HK-2 (cell line): Measurements from ENCODE around the gene CHD6.

ENCODE experiments used
- DNase-seq: peaks from one replicate; pipeline ENCODE4 v3.0.0-alpha.2; 2018; ENCODE audit not compliant: unreplicated experiment

Gene CHD6

GRCh38 chr20:41366546-41367392, 251.4 kb downstream of the CHD6 start, which contains the start of gene EMILIN3:
Gene EMILIN3 (minus strand): TSS chr20:41366818. CDS start chr20:41366634, 184 bp downstream.
- no peak for DNase-seq

DNA sequence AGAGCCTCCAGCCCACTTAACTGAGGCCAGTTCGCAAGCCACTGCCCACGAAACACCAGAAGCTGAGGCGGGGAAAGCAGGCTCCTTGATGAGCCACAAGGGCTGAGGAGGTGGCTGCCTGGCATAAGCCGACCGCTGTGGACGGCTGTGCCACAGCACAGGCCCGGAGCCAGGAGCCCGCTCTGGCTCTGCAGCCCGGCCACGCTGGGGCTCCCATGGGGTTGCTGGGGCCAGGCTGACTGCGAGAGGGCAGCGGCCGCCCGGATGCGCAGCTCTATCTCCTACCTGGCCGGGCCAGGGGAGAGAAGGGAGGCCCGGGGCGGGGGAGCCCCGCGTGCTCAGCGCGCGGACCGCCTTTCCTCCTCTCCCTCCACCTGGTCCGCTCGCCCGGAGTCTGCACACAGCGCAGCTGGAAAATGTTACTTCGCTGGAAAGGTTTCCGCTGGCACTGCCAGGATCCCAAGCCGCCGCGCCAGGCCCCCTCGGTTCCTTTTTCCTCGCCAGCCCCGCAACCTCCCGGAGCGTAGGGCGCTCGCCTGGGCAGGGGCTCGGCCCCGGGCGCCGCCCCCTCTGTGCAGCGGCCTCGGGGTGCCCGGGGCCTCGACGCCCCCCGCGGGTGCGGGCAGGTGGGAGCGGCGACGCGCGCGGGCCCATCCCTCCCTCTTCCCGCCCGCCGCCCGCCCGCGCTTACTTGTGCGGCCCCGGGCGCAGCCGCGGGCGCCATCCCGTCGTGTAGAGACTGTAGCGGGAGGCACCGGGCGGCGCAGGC, 252.2 kb downstream of the CHD6 start:
- DNase-seq: no peak

GRCh38 chr20:41364967-41365765, 253.0 kb downstream of the CHD6 start:
- DNase-seq: no peak

DNA sequence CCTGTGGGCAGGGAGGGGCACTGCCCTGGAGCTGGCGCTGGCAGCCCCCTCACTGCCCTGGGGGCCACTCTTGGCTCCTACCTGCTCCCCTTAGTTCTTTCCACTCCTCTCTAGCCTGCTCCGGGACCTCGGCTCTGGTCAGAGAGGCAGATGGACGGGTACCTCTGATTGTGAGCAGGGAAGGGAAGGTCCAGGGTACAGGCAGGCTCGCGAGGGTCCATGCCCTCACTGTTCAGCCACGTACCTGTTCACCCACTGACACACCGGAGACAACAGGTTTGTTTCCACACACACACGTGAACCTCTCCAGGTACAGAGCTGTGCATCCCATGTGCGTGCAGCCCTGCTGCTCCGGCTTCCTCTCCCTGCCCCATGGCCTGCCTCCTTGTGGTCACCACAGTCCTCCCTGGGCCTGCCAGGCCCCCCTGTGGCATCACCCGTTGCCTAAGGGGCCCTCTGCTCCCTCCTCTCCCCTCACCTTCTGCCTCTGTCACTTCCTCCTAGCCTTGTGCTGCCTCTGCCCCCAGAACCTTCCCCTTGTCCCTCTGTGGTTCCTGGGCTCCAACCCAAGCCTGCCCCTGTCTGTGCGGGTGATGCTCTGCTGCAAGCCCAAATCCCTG, 253.8 kb downstream of the CHD6 start:
- no peak for DNase-seq

GRCh38 chr20:41363601-41364000, 254.6 kb downstream of the CHD6 start:
- no peak for DNase-seq

GRCh38 chr20:41362748-41363140, 255.4 kb downstream of the CHD6 start:
- DNase-seq: no peak

DNA sequence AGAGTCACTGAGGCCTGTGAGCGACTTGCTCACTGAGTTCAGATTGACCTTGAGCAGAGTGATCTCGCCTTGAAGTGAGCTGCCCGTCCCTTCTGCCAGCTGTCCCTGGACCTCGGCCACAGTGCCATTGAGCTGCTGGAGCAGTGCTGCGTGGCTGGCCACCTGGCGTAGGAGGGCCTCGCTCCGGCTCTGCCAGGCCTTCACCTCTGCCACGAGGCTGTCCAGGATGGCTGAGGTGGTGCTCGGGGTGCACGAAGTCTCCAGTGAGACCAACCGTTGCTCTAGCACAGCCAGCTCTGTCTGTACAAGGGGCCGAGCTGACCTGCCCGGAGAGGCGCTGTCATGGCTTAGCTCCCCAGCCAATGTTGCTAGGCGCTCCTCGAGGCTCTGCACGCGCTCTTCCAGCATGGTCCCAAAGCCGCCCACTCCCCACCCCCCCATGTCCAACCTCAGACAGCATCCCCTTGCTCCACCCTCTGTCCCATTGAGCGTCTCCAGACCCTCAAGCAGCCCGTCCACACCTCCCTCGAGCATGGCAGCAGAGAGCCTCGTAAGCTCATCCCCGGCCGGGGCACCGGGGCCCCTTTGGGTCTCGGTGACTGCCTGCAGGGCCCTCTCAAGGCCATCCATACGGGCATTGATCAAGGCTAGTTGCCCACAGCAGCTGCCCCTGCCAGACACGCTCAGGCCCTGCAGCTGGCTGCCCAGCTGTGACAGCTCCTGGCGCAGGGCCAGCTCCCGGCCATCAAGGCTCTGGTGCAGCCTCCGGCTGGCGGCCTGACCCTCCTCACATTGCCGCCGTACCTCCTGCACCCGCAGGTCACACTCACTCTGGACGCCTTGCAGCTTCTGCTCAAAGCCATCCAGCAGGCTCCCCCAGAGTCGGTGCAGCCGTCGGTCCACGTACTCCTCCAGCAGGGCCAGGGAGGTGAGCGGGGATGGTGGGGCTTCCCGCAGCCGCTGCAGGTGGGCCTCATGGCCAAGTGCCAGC, 256.1 kb downstream of the CHD6 start:
- DNase-seq: no peak

DNA sequence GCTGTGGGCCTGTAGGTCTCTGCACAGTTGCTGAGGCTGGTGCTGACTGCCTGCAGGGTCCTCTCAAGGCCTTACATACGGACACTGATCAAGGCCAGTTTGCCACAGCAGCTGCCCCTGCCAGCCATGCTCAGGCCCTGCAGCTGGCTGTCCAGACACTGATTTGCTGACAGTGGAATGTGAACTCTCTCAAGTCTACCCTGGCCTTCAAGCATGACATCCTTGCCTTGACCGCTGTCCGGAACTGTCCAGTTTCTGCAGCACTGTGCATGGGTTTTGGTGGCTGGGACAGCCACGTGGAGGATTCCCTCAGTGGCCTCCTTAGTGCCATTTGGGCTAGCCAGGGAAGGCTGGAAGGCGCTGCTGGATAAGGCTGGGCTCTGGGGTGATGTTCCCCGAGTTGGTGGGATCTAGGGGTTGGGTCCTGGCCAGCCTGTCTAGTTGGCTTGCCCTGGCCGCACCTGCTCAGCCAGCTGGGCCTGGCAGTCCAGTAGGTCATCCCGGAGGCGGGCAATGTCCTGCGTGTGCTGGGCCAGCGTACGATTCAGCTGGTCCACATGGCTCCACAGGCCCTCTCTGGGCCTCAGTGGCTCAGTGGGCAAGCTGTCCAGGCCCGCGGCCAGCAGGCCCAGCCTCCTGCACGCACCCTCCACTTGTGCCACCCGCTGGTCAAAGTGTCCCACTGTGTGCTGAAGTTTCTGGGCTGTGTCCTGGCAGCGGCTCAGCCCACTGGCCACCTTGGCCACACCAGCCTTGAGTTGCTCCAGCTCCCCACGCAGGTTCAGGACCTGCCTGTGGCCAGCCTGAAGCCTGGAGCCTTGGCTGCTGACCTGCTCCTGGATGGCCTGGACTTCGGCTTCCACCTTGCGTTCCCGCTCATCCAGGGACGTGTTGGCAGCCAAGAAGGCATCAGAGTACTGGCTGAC, 257.1 kb downstream of the CHD6 start:
- peak; percentile 26 for DNase-seq

DNA sequence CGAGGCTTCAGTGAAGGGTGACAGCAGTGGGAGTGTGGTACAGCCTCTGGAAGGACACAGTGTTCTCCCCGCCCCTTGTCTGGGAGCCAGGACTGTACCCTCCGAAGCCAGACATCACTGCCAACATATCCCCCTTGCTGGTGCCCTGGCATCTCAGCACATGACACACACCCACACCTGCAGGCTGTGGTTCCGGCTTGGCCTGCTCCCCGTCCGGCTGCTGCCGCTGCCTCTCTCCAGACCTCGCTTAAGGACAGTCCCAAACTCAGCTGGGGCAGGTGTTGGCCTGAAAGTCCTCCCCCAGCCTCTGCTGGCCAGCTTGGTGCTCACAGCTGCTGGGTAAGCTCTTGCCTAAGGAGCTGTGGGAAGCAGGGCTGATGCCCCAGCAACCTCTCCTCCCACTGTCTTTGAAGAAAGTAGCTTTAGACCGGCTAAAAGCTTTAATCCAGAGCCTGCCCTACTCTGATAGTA, 258.6 kb downstream of the CHD6 start:
- DNase-seq: no peak

DNA sequence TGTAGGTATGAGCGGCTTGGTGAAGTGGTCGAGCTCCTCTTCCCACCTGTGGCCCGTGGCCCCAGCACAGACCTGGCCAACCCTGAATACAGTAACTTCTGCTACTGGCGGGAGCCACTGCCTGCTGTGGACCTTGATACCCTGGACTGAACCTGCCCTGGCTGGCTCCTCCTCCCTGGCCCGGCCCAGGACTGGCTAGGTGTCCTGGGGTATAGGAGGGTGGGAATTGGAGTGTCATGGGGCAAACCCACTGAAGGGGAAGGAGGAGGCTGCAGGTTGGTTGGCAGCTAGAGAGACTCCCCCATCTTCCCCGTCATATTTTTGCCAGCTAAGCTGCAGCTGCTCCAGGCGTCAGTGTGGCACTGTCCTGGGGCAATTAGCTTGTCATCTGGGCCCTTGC, 259.5 kb downstream of the CHD6 start:
- no peak for DNase-seq

DNA sequence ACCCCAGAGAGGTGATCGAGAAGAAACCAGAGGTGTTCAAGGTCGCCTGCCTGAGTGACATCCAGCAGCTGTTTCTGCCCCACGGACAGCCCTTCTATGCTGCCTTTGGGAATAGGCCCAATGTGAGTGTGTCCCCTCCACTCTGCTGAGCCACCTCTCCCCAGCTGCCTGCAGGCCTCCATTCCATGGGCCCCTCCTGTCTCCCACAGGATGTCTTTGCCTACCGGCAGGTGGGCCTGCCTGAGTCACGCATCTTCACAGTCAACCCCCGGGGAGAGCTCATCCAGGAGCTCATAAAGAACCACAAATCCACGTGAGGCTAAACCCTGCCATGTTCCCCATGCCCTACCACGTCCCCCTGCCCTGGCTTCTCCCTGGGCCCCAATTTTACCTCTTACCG, 259.9 kb downstream of the CHD6 start:
- DNase-seq: no peak

DNA sequence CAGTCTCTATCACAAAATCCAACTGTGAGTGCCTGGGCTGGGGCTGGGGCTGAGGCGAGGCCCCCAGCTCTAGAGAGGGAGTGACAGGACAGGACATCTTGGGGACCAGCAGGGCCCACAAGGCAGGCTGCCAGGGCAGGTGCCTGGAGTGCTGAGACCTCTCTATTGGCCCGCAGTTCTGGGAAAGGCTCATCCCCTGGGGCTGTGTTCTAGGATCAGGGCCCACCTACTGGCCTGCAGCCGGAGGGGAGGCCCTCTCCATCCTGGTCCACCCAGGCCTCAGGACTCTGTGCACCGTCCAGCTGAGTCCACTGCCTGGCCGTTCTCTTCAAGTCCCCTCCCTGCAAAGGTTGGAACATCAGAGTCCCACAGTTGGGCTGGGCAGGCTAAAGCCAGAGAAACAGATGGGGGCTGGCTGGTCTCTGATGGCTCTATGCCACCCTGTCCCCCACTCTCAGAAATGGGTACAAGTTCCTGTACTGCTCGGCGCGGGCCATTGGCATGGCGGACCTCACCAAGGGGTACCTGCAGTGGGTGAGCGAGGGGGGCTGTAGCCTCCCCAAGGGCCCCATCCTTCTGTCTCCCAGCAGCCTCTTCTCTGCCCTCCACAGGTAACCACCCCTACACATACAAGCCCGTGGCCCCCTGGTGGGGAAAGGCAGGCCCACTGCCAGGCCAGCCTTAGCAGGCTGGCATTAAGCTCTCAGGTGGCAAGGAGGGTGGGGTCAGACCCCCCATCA, 260.6 kb downstream of the CHD6 start:
- DNase-seq: no peak

GRCh38 chr20:41356951-41357350, 261.2 kb downstream of the CHD6 start:
- no peak for DNase-seq

- no peak for DNase-seq
Observed at GRCh38 chr20:41355598-41356203, 262.5 kb downstream of the CHD6 start.

- DNase-seq: no peak
Observed at GRCh38 chr20:41355192-41355591, 263.0 kb downstream of the CHD6 start.

- DNase-seq: no peak
Observed at GRCh38 chr20:41353530-41353929, 264.6 kb downstream of the CHD6 start.

DNA sequence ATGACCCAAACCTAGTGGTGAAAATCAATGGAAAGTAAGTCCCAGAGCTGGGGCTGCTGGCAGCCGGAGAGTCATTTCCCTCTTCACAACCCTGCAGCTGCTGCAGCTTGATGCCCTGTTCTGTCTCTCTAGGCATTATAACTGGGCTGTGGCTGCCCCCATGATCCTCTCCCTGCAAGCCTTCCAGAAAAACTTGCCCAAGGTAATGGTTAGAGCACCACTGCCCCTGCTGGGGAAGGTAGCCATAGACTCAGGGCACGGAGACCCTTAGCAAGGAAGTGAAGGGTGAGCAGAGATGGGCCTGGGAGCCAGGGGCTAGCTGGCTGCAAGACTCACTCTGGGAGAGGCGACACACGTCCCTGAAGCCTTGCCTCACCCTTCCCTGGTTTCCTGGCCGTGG, 265.5 kb downstream of the CHD6 start:
- no peak for DNase-seq

DNA sequence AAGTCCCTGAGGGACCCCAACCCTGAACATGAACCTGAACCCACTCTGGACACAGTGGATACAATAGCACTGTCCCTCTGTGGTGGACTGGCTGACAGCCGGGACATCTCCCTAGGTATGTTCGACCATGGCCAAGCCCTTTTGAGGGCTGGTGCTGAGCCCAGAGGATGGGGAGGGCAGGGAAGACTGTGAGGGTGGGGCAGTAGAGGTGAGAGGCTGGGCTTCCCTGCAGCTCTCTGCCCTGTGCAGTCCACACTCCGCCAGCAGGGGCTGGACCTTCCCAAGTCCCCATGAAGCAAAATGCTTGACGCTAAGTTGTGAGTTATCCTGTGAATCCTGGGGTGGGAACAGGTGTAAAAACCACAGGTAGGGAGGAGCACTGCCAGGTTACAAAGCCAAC, 266.1 kb downstream of the CHD6 start:
- no peak for DNase-seq
